ENCODE data around the gene PER2.
A peak's percentile ranks its signal among the peaks of the same experiment; 100 is the strongest.
"Not testable (repeated sequence)": the region's sequence is repeated elsewhere in the genome, so short reads cannot be mapped to it uniquely, and the experiment has no call there.

Gene PER2

DNA sequence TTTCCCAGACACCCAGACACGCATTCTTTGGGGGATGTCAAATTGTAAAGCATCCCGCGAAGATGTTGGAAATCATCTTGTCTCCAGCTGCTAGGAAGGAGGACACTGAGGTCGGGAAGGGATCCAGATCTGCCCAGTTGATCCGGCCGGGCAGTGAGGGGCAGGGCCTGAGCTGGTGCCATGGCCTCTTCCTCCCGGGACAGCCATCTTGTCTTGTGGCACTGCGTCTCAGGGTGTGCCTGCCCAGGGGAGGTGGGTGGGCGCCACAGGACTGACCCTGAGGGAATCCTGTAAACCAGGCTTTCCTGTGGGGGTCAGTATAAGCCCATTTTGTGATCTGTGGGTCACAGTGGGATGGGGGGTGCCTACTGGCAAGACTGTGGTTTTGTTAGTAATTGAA, 42.0 kb upstream of the PER2 start:
- TF ChIP-seq, protein P1, sequence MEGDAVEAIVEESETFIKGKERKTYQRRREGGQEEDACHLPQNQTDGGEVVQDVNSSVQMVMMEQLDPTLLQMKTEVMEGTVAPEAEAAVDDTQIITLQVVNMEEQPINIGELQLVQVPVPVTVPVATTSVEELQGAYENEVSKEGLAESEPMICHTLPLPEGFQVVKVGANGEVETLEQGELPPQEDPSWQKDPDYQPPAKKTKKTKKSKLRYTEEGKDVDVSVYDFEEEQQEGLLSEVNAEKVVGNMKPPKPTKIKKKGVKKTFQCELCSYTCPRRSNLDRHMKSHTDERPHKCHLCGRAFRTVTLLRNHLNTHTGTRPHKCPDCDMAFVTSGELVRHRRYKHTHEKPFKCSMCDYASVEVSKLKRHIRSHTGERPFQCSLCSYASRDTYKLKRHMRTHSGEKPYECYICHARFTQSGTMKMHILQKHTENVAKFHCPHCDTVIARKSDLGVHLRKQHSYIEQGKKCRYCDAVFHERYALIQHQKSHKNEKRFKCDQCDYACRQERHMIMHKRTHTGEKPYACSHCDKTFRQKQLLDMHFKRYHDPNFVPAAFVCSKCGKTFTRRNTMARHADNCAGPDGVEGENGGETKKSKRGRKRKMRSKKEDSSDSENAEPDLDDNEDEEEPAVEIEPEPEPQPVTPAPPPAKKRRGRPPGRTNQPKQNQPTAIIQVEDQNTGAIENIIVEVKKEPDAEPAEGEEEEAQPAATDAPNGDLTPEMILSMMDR (IDR thresholded peaks at IDR 0.05; ENCODE audit: low read depth, low read length): no peak
- no peak overlapping the region for H3K4me3 ChIP-seq (ENCODE audit: low read depth, low read length)

DNA sequence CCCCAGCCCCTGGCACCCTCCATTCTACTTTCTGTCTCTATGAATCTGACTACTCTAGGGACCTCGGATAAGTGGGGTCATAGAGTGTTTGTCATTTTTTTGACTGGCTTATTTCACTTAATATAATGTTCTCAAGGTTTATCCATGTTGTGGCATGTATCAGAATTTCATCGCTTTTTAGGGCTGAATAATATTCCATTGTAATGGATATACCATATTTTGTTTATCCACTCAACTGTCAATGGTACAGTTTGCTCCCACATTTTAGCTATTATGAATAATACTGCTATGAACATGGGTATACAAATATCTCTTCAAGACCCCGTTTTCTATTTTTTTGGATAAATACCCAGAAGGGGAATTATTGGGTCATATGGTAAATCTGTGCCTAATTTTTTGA, 39.3 kb upstream of the PER2 start:
- no peak overlapping the region for H3K4me3 ChIP-seq (ENCODE audit: low read depth, low read length)
- TF ChIP-seq, protein P1 (IDR thresholded peaks at IDR 0.05; ENCODE audit: low read depth, low read length): no peak

DNA sequence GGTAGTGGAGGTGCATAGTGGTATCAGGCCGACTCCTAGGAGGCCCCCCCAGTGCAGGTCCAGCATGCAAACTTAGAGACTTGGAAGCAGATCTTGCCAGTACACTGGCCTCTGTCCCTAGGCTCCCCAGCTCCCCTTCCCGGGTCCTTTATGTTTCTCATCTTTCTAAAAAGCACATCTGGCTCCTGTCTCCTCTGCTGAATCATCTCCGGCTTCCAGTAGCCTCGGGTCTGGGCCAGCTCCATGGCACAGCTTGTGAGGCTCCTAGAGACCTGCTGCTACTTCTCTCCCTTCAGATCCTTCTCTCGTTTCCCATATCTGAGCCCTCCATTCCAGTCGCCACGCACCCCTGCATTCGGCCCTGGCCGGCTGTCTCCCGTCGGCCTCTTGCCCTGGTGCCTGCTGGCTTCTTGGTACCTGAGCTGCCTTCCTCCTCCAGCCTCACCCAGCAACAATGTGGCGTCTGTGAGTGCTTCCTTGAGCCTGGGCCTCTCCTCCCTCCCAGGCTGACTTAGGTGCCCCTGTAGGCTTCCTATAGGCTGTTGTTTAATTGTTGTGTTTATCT, 38.5 kb upstream of the PER2 start:
- H3K4me3 ChIP-seq (ENCODE audit: low read depth, low read length): no peak overlapping the region
- TF ChIP-seq, protein P1 (IDR thresholded peaks at IDR 0.05; ENCODE audit: low read depth, low read length): no peak

DNA sequence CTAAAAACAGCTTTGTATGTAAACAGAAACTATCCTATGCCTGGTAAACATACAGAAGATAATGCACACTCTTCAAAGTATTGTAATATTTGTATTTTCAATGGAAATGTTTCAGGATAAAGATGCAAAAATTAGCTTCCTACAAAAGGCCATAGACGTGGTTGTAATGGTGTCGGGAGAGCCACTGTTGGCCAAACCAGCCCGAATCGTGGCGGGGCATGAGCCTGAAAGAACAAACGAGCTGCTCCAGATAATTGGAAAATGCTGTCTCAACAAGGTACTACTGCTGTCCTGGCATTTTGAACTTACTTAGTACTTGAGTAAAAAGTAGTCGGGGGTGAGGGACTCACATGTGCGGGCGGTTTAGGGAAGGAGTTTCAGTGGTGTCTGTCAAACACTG, 37.3 kb upstream of the PER2 start:
- TF ChIP-seq, protein P1 (IDR thresholded peaks at IDR 0.05; ENCODE audit: low read depth, low read length): no peak
- H3K4me3 ChIP-seq (ENCODE audit: low read depth, low read length): no peak overlapping the region

DNA sequence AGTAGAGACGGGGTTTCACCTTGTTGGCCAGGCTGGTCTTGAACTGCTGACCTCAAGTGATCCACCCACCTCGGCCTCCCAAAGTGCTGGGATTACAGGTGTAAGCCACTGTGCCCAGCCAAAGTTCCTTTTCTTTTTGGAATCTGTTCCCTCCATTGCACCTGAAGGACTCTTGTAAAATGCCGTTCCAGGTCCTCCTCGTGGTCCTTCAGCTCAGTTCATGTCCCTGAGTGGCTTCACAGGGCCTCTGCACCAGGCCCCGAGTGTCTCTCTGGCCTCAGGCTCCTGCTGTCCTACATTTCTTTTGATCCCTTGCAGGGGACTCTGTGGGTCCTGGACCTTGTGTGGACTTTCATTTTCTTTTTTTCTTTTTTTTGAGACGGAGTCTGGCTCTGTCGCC, 35.8 kb upstream of the PER2 start:
- H3K4me3 ChIP-seq (ENCODE audit: low read depth, low read length): not testable (repeated sequence)

DNA sequence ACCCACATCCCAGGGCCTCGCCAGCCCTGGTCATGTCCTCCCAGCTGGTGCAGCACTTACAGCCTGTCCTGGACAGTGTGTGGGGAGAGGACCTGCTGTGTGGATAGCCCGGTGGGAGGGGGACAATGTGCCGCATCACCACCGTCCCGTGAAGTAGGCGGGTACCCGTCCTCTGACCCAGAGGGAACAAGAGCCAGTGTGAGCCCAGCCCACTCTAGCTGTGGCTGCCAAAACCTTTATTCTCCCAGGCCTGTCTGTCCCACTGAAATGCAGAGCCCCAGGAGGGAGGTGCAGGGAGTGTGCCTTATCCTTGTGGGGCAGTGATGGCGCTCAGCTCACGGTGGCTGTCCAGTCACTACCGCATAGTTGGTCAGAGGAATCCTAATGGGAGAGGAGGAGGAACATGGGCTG, 33.6 kb upstream of the PER2 start:
- TF ChIP-seq, protein P1 (IDR thresholded peaks at IDR 0.05; ENCODE audit: low read depth, low read length): no peak
- no peak overlapping the region for H3K4me3 ChIP-seq (ENCODE audit: low read depth, low read length)

DNA sequence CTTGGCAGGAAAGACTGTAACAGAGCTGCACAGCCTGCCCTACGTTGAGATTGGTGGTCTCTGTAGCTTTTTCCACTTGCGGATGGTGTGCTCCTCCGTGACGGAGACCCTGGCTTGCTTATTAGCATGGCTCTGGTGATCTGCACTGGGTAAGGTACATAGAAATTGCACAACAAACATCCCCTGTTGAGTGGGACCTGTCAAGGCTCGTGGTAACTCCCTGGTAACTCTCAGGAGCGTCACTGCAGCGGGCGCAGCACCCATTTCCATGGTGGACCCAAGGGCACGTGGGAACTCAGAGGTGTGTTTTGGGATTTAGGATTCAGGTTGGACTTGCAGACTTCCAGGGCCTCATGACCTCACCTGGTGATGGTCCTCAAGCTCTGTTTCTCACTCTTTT, 33.1 kb upstream of the PER2 start:
- H3K4me3 ChIP-seq (ENCODE audit: low read depth, low read length): peak overlapping the region; percentile 70
- TF ChIP-seq, protein P1 (IDR thresholded peaks at IDR 0.05; ENCODE audit: low read depth, low read length): no peak

DNA sequence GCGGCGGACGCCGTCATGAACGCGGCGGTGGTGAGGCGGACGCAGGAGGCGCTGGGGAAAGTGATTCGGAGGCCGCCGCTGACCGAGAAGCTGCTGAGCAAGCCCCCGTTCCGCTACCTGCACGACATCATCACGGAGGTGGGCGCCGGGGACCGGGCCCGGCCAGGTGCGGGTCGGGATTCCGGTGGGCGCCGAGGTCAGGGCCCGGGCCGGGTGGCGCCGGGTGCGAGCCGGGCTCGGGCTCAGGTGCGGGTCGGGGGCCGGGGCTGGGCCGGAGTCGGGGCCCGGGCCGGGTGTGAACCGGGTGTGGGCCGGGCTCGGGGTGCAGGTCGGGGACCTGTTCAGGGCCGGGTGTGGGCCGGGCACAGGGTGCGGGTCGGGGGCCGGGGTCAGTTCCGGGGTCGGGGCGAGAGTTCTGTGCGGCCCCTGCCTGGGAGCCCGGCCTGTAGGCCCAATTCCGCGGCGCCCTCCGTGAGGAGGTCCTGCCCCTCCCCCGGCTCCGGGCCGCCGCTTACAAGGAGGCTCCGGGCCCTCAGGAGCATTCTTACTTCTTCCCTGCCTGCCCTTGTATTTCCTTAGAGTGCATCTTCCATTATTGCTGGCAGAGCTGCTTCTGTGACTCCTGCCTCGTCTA, 32.4 kb upstream of the PER2 start:
- H3K4me3 ChIP-seq (ENCODE audit: low read depth, low read length): peak overlapping the region; percentile 70
- TF ChIP-seq, protein P1 (IDR thresholded peaks at IDR 0.05; ENCODE audit: low read depth, low read length): no peak
